Measurements from ENCODE around the gene UBA3.

UBA3 gene

GRCh38 chr3:69091389-69092029 is 11.3 kb upstream of the UBA3 start:
- TF ChIP-seq GATA2 (IDR thresholded peaks at IDR 0.05; ENCODE audit: low read depth, low read length): no peak
- TF ChIP-seq GATA3 (IDR thresholded peaks at IDR 0.05; ENCODE audit: low read depth, low read length): no peak

- TF ChIP-seq GATA2 (IDR thresholded peaks at IDR 0.05; ENCODE audit: low read depth, low read length) (no peak), GATA3 (IDR thresholded peaks at IDR 0.05; ENCODE audit: low read depth, low read length) (no peak)
Measured at GRCh38 chr3:69090021-69090420, 9.9 kb upstream of the UBA3 start.

GRCh38 chr3:69088063-69088462 is 7.9 kb upstream of the UBA3 start:
- TF ChIP-seq GATA2 (IDR thresholded peaks at IDR 0.05; ENCODE audit: low read depth, low read length) (no peak), GATA3 (IDR thresholded peaks at IDR 0.05; ENCODE audit: low read depth, low read length) (no peak)

- no peak for TF ChIP-seq GATA2 (IDR thresholded peaks at IDR 0.05; ENCODE audit: low read depth, low read length)
- no peak for TF ChIP-seq GATA3 (IDR thresholded peaks at IDR 0.05; ENCODE audit: low read depth, low read length)
Measured at GRCh38 chr3:69087030-69087791, 7.0 kb upstream of the UBA3 start.

GRCh38 chr3:69085833-69086722 is 5.9 kb upstream of the UBA3 start:
- TF ChIP-seq GATA2 (IDR thresholded peaks at IDR 0.05; ENCODE audit: low read depth, low read length): no peak

- TF ChIP-seq GATA2 (IDR thresholded peaks at IDR 0.05; ENCODE audit: low read depth, low read length) (no peak), GATA3 (IDR thresholded peaks at IDR 0.05; ENCODE audit: low read depth, low read length) (no peak)
Measured at GRCh38 chr3:69085168-69085832, 5.1 kb upstream of the UBA3 start.

GRCh38 chr3:69084326-69085167 is 4.4 kb upstream of the UBA3 start, which contains the start of gene ARL6IP5:
TSS of gene ARL6IP5 (plus strand) at chr3:69084937. CDS start at chr3:69085048, 111 bp downstream.
- TF ChIP-seq GATA2 (IDR thresholded peaks at IDR 0.05; ENCODE audit: low read depth, low read length) (no peak), GATA3 (IDR thresholded peaks at IDR 0.05; ENCODE audit: low read depth, low read length) (no peak)

- TF ChIP-seq GATA2 (IDR thresholded peaks at IDR 0.05; ENCODE audit: low read depth, low read length) (no peak), GATA3 (IDR thresholded peaks at IDR 0.05; ENCODE audit: low read depth, low read length) (no peak)
Measured at GRCh38 chr3:69082805-69083204, 2.6 kb upstream of the UBA3 start.

GRCh38 chr3:69082361-69082760 is 2.2 kb upstream of the UBA3 start:
- no peak for TF ChIP-seq GATA3 (IDR thresholded peaks at IDR 0.05; ENCODE audit: low read depth, low read length)
- no peak for TF ChIP-seq GATA2 (IDR thresholded peaks at IDR 0.05; ENCODE audit: low read depth, low read length)

- TF ChIP-seq GATA3 (IDR thresholded peaks at IDR 0.05; ENCODE audit: low read depth, low read length) (peak; percentile 49; the same call in 1 of the 2 replicates), GATA2 (IDR thresholded peaks at IDR 0.05; ENCODE audit: low read depth, low read length) (peak; percentile 86)
Measured at GRCh38 chr3:69081583-69082262, 1.6 kb upstream of the UBA3 start.

- TF ChIP-seq GATA2 (IDR thresholded peaks at IDR 0.05; ENCODE audit: low read depth, low read length): no peak
- TF ChIP-seq GATA3 (IDR thresholded peaks at IDR 0.05; ENCODE audit: low read depth, low read length): no peak
Measured at GRCh38 chr3:69079269-69080159, 651 bp downstream of the UBA3 start.

Data from SH-SY5Y (cell line).